Thyroid gland (tissue), 4 donors: ENCODE data around the gene SDHAF2.

Experiments used
- POLR2A ChIP-seq, 2 donors: fragments of 450-650 bp; IDR thresholded peaks; one replicate each; pipeline ENCODE4 v1.6.1; 2017; ENCODE audit warnings: antibody characterized with exemption in 2 of 2, mild to moderate bottlenecking in 2 of 2, moderate library complexity in 1 of 2
- TF ChIP-seq, protein P1 (sequence below), 6 experiments: fragments of 200-600 bp in 3 of 6; fragments of 450-650 bp in 3 of 6; sonication (generic) in 3 of 6; IDR thresholded peaks; one replicate each; pipeline ENCODE4 v1.5.1; 2016 to 2019; ENCODE audit warnings: antibody characterized with exemption in 6 of 6, mild to moderate bottlenecking in 2 of 6, inconsistent platforms in 1 of 6, moderate library complexity in 1 of 6

DNA sequence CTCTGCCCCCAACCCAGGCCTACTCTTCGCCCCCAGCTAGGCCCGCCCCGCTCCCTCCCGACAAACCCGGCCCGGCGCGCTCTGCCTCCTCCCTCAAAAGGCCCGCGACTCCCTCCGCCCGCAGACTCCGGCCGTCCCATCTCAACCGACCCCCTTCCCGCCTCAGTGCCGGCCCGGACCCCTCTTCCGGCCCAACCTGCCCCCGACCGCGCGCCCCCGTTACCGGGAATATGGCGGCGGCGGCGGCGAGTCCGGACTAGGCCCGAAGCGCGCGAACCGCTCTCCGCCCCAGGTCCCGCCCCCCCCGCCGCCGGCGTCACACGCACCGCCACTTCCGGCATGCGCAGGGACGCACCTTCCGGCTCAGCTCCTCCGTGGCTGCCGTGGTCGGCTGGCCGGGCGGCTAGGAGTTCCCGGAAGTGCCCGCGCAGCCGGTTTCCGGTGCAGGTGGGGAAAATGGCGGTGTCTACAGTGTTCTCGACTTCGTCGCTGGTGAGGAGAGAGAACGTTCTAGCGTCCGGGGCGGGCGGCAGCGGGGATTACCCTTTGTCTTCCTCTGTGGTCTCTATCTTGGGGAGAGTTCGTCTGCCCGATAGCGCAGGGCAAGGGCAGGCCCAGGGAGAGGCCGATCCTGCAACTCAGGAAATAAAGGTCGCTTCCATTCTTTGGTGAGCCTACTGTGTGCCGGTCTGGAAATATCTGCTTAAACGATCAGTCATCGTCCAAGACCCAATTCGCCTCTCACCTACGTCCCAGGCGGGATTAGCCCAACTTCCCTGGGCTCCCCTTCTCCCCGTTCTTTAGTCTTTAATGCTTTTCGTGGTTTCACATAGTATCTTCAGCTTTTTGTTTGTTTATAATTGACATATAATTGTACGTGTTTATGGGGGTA, at the start of gene SDHAF2, which contains the start of gene CPSF7:
- TF ChIP-seq, protein P1, sequence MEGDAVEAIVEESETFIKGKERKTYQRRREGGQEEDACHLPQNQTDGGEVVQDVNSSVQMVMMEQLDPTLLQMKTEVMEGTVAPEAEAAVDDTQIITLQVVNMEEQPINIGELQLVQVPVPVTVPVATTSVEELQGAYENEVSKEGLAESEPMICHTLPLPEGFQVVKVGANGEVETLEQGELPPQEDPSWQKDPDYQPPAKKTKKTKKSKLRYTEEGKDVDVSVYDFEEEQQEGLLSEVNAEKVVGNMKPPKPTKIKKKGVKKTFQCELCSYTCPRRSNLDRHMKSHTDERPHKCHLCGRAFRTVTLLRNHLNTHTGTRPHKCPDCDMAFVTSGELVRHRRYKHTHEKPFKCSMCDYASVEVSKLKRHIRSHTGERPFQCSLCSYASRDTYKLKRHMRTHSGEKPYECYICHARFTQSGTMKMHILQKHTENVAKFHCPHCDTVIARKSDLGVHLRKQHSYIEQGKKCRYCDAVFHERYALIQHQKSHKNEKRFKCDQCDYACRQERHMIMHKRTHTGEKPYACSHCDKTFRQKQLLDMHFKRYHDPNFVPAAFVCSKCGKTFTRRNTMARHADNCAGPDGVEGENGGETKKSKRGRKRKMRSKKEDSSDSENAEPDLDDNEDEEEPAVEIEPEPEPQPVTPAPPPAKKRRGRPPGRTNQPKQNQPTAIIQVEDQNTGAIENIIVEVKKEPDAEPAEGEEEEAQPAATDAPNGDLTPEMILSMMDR (IDR thresholded peaks at IDR 0.05): no peak
- TF ChIP-seq POLR2A (IDR thresholded peaks at IDR 0.05): peak in 1 of 2 donors; percentile 81
